Activated CD4-positive, alpha-beta T cell treated with anti-CD3 and anti-CD28 coated beads for 36 hours (primary cell): ENCODE results near the gene PLCL1. TPM values are rescaled to one million over a fixed set of nuclear protein-coding genes. Genes with fewer than 3 reads are reported as not detected.

Experiments
- ATAC-seq: fragments of 200-7000 bp; cut with Tn5 transposase; one replicate; pipeline ENCODE4 v1.10.0; 2021; ENCODE audit warnings: mild to moderate bottlenecking, moderate library complexity
- CTCF ChIA-PET: fragments of 350-600 bp; sonication (Branson Sonifier 250); formaldehyde crosslinking; loops from one replicate; lab custom pipeline; 2021; ENCODE audit warnings: antibody characterized with exemption; lab: Charles Lee
- POLR2A ChIA-PET: fragments of 350-600 bp; sonication (Branson Sonifier 250); formaldehyde crosslinking; loops from one replicate; lab custom pipeline; 2021; ENCODE audit warnings: antibody characterized with exemption, inconsistent platforms; lab: Charles Lee
- DNase-seq: peaks from one replicate; pipeline ENCODE4 v3.0.0-alpha.2; 2020
- H3K27ac Mint-ChIP-seq: one replicate; pipeline ENCODE4 v1.8.0; 2021; ENCODE audit warnings: mixed read lengths
- H3K27me3 Mint-ChIP-seq: one replicate; pipeline ENCODE4 v1.8.0; 2021; ENCODE audit warnings: mixed read lengths
- H3K36me3 Mint-ChIP-seq: one replicate; pipeline ENCODE4 v1.8.0; 2021; ENCODE audit warnings: low read depth, mixed read lengths
- H3K4me1 Mint-ChIP-seq: one replicate; pipeline ENCODE4 v1.8.0; 2021; ENCODE audit warnings: mixed read lengths
- H3K4me3 Mint-ChIP-seq: one replicate; pipeline ENCODE4 v1.8.0; 2021; ENCODE audit warnings: mild to moderate bottlenecking, moderate library complexity, mixed read lengths
- H3K9me3 Mint-ChIP-seq: one replicate; pipeline ENCODE4 v1.8.0; 2021; ENCODE audit warnings: low read depth, mixed read lengths
- intact Hi-C, 2 experiments: fragments of 100-400 bp; cut with DNase I in 1 of 2; cut with micrococcal nuclease in 1 of 2; formaldehyde crosslinking; loops; one replicate each; pipeline versions ENCODE4 v1.14.2 to v1.15.1; 2022 to 2024; cut with DNase I, micrococcal nuclease
- total RNA-seq, 2 experiments: library from RNA; stranded (reverse); gene quantifications; one replicate each; pipeline ENCODE4 v1.2.3, GENCODE V29; 2021

Gene PLCL1
- total RNA-seq, 2 experiments from 2014 or later: 1.6 to 1.7 TPM

GRCh38 chr2:197838036-197838435 lies 33.6 kb downstream of the PLCL1 start:
- peaks cover 59% of the 10 kb centered on the region for H3K4me1 Mint-ChIP-seq
- POLR2A ChIA-PET: interaction anchor here (0.6 to 1.6 kb wide), 9 partner anchors 10 to 209 kb away, joined by 3 to 10 read pairs (median 4); partner anchors contain the start of gene PLCL1

DNA sequence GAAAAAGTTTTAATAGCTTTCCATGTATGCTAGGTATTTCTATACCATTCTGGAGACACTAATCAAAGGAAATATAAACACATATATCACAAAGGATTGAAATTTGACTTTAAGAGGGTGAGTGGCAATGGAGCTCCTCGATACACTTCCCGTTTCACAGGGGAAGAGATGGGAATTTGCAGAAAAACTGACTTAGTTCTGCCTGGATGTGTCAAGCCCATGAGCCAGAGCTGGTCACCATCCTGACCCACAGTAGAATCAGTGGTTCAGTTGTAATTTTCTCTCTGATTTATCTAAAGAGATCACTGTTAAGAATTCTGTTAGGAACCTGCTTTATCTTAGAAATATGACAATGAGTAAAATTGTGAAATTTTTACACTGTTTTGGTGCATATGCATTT lies 34.2 kb downstream of the PLCL1 start:
- ATAC-seq (peak; percentile 6), DNase-seq (no peak)
- Mint-ChIP-seq H3K36me3 (no peaks in the 10 kb centered on the region), H3K27ac (peak overlapping the region; percentile 34), H3K9me3 (no peaks in the 10 kb centered on the region), H3K27me3 (no peaks in the 10 kb centered on the region), H3K4me3 (peak overlapping the region; percentile 53), H3K4me1 (peaks cover 65% of the 10 kb centered on the region)
- CTCF ChIA-PET: interaction anchor here (0.9 to 2.0 kb wide), 24 partner anchors 8 to 458 kb away, joined by 3 to 21 read pairs (median 4); no protein-coding TSS in a partner anchor
- POLR2A ChIA-PET: interaction anchor here (0.6 to 1.6 kb wide), 10 partner anchors 9 to 209 kb away, joined by 3 to 10 read pairs (median 4); partner anchors contain the start of gene PLCL1
- intact Hi-C loops: loop anchor here (1.0 to 5.0 kb wide), 10 partner anchors 9 to 207 kb away; partner anchors contain the start of gene PLCL1 (in 2 of the 2)

More at GRCh38 chr2:197838036-197838435, 33.6 kb downstream of the PLCL1 start:
- intact Hi-C loops: loop anchor here (1.0 to 5.0 kb wide), 10 partner anchors 9 to 207 kb away; partner anchors contain the start of gene PLCL1 (in 2 of the 2)
- Mint-ChIP-seq H3K4me3 (peak overlapping the region; percentile 53), H3K27me3 (no peaks in the 10 kb centered on the region), H3K27ac (peak overlapping the region; percentile 59), H3K36me3 (no peaks in the 10 kb centered on the region), H3K9me3 (peaks cover 2% of the 10 kb centered on the region)
- peak; percentile 98 for ATAC-seq
- CTCF ChIA-PET: interaction anchor here (0.9 to 2.0 kb wide), 26 partner anchors 9 to 459 kb away, joined by 3 to 21 read pairs (median 4); no protein-coding TSS in a partner anchor
- peak; percentile 51 for DNase-seq

- H3K4me3 Mint-ChIP-seq: peak overlapping the region; percentile 18
- H3K27ac Mint-ChIP-seq: no peak overlapping the region
- H3K36me3 Mint-ChIP-seq: no peaks in the 10 kb centered on the region
- intact Hi-C loops: loop anchor here (2.0 to 5.0 kb wide), 7 partner anchors 25 to 169 kb away; partner anchors contain the start of gene PLCL1 (in 2 of the 2)
- ATAC-seq (no peak), DNase-seq (no peak)
- ChIA-PET POLR2A (interaction anchor here (1.2 kb wide), 2 partner anchors 24 to 206 kb away, joined by 3 read pairs; no protein-coding TSS in a partner anchor), CTCF (interaction anchor here (0.7 to 1.9 kb wide), 6 partner anchors 12 to 458 kb away, joined by 3 to 10 read pairs (median 4); no protein-coding TSS in a partner anchor)
- H3K27me3 Mint-ChIP-seq: no peaks in the 10 kb centered on the region
- peaks cover 69% of the 10 kb centered on the region for H3K4me1 Mint-ChIP-seq
- no peaks in the 10 kb centered on the region for H3K9me3 Mint-ChIP-seq
These were observed 34.9 kb downstream of the PLCL1 start for GRCh38 chr2:197839327-197839726.

GRCh38 chr2:197839856-197840255 lies 35.5 kb downstream of the PLCL1 start:
- H3K36me3 Mint-ChIP-seq: no peaks in the 10 kb centered on the region
- CTCF ChIA-PET: interaction anchor here (0.7 to 1.9 kb wide), 8 partner anchors 11 to 457 kb away, joined by 3 to 4 read pairs (median 4); no protein-coding TSS in a partner anchor
- DNase-seq: no peak
- H3K9me3 Mint-ChIP-seq: no peaks in the 10 kb centered on the region
- H3K4me3 Mint-ChIP-seq: no peak overlapping the region
- no peak overlapping the region for H3K27ac Mint-ChIP-seq
- POLR2A ChIA-PET: interaction anchor here (1.2 kb wide), 2 partner anchors 25 to 205 kb away, joined by 3 read pairs; no protein-coding TSS in a partner anchor
- intact Hi-C loops: loop anchor here (2.0 to 5.0 kb wide), 7 partner anchors 25 to 169 kb away; partner anchors contain the start of gene PLCL1 (in 2 of the 2)
- peaks cover 70% of the 10 kb centered on the region for H3K4me1 Mint-ChIP-seq
- H3K27me3 Mint-ChIP-seq: no peaks in the 10 kb centered on the region
- ATAC-seq: no peak

GRCh38 chr2:197846128-197846527 lies 41.7 kb downstream of the PLCL1 start:
- no peak overlapping the region for H3K27ac Mint-ChIP-seq
- POLR2A ChIA-PET: interaction anchor here (0.6 kb wide), 1 partner anchor 23 kb away, joined by 4 read pairs; no protein-coding TSS in a partner anchor

GRCh38 chr2:197846777-197847176 lies 42.4 kb downstream of the PLCL1 start:
- ATAC-seq (no peak), DNase-seq (no peak)
- Mint-ChIP-seq H3K36me3 (no peaks in the 10 kb centered on the region), H3K27ac (peak overlapping the region; percentile 3), H3K27me3 (no peaks in the 10 kb centered on the region), H3K4me1 (peaks cover 90% of the 10 kb centered on the region), H3K9me3 (no peaks in the 10 kb centered on the region), H3K4me3 (no peak overlapping the region)
- intact Hi-C loops: loop anchor here (1.0 to 2.0 kb wide), 2 partner anchors 8 to 42 kb away; partner anchors contain the start of gene PLCL1 (in 1 of the 2)
- ChIA-PET CTCF (interaction anchor here (0.6 to 1.3 kb wide), 9 partner anchors 9 to 108 kb away, joined by 3 to 5 read pairs (median 4); no protein-coding TSS in a partner anchor), POLR2A (interaction anchor here (0.6 kb wide), 1 partner anchor 41 kb away, joined by 3 read pairs; no protein-coding TSS in a partner anchor)

More at GRCh38 chr2:197846128-197846527, 41.7 kb downstream of the PLCL1 start:
- intact Hi-C loops: loop anchor here in 1 of 2 experiments (2.0 kb wide), 1 partner anchor 41 kb away; the partner anchor contains the start of gene PLCL1
- DNase-seq (no peak), ATAC-seq (no peak)
- H3K4me3 Mint-ChIP-seq: no peak overlapping the region
- CTCF ChIA-PET: interaction anchor here (0.7 to 1.2 kb wide), 3 partner anchors 8 to 42 kb away, joined by 3 to 5 read pairs (median 3); no protein-coding TSS in a partner anchor
- H3K4me1 Mint-ChIP-seq: peaks cover 90% of the 10 kb centered on the region
- H3K9me3 Mint-ChIP-seq: no peaks in the 10 kb centered on the region
- no peaks in the 10 kb centered on the region for H3K36me3 Mint-ChIP-seq
- H3K27me3 Mint-ChIP-seq: no peaks in the 10 kb centered on the region

DNA sequence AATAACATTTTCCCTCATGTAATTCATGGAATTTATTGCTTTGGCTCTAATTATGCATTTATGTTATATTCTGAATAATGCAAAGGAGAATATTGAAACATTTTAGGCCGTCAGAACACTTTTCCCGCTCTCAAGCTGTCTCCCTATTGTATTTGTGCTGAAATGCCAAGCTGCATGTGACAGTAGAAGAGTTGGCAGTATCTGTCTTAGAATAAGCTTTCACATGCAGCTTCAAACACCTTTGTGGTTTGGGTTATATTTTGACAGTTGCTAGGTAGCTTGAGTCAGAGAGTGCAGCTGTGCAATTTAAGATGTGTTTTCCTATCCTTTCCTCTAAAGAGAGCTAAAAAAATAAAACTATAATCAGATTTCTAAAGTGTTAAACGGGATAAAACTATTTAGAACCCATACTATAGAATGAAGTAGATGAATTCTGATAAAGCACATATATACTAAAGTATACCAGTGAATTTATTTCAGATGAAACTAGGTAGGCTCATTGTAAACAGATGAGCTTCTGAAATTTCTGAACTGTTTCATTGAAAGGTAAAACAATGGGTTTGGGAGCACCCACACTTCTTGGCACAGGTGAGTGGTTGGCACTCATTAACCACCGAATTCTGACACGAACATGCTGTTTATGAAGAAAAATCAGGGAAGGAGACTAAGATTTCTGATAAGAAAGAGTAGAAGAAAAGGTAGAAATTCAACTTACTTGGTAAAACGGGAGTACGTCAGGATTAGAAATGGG lies 43.4 kb downstream of the PLCL1 start:
- intact Hi-C loops: loop anchor here (1.0 to 2.0 kb wide), 3 partner anchors 10 to 43 kb away; partner anchors contain the start of gene PLCL1 (in 1 of the 2)
- Mint-ChIP-seq H3K4me1 (peaks cover 87% of the 10 kb centered on the region), H3K27me3 (no peaks in the 10 kb centered on the region), H3K36me3 (no peaks in the 10 kb centered on the region), H3K27ac (peak overlapping the region; percentile 81), H3K4me3 (peak overlapping the region; percentile 32), H3K9me3 (no peaks in the 10 kb centered on the region)
- DNase-seq (peak; percentile 21), ATAC-seq (peak; percentile 92)
- CTCF ChIA-PET: interaction anchor here (0.5 to 1.5 kb wide), 14 partner anchors 10 to 276 kb away, joined by 3 to 9 read pairs (median 4); partner anchors contain the start of gene PLCL1
- POLR2A ChIA-PET: interaction anchor here (0.5 to 1.3 kb wide), 3 partner anchors 10 to 102 kb away, joined by 3 to 10 read pairs (median 3); no protein-coding TSS in a partner anchor

DNA sequence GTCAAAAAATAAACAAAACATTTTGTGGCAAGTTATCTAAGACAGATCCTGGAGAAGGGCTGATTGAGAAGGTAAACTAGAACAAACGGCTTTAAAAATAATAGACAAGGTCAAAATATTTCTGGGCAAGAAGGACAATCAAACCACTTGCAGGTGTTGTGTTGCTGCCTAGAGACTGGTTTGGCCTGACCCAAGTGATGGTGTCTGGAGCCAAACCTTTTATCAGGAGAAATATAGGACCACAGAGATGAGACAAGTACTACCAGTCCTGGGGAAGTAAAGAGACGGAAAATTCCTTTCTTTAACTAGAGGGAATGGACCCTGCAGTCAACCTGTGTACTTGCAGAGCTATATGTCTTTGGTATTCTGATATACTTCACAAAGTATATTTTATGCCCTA lies 44.2 kb downstream of the PLCL1 start:
- peak overlapping the region; percentile 32 for H3K4me3 Mint-ChIP-seq
- intact Hi-C loops: loop anchor here in 1 of 2 experiments (2.0 kb wide), 1 partner anchor 20 kb away; no protein-coding TSS in a partner anchor
- no peaks in the 10 kb centered on the region for H3K27me3 Mint-ChIP-seq
- peaks cover 85% of the 10 kb centered on the region for H3K4me1 Mint-ChIP-seq
- ATAC-seq: no peak
- no peaks in the 10 kb centered on the region for H3K9me3 Mint-ChIP-seq
- no peaks in the 10 kb centered on the region for H3K36me3 Mint-ChIP-seq
- ChIA-PET CTCF (interaction anchor here (0.6 to 1.8 kb wide), 8 partner anchors 9 to 110 kb away, joined by 3 to 9 read pairs (median 4); partner anchors contain the start of gene PLCL1), POLR2A (interaction anchor here (0.9 to 1.3 kb wide), 2 partner anchors 10 kb away, joined by 3 to 10 read pairs; no protein-coding TSS in a partner anchor)
- peak overlapping the region; percentile 81 for H3K27ac Mint-ChIP-seq
- no peak for DNase-seq

- intact Hi-C loops: loop anchor here (1.0 to 5.0 kb wide), 2 partner anchors 201 to 276 kb away; no protein-coding TSS in a partner anchor
- Mint-ChIP-seq H3K27ac (no peak overlapping the region), H3K4me1 (peaks cover 85% of the 10 kb centered on the region), H3K9me3 (no peaks in the 10 kb centered on the region), H3K4me3 (no peak overlapping the region), H3K36me3 (no peaks in the 10 kb centered on the region), H3K27me3 (no peaks in the 10 kb centered on the region)
- ChIA-PET CTCF (interaction anchor here (0.7 to 1.9 kb wide), 15 partner anchors 8 to 446 kb away, joined by 3 to 9 read pairs (median 3); partner anchors contain the start of gene PLCL1), POLR2A (interaction anchor here (1.3 kb wide), 1 partner anchor 19 kb away, joined by 3 read pairs; no protein-coding TSS in a partner anchor)
- no peak for DNase-seq
- no peak for ATAC-seq
These were observed 46.6 kb downstream of the PLCL1 start for GRCh38 chr2:197850882-197851450.

DNA sequence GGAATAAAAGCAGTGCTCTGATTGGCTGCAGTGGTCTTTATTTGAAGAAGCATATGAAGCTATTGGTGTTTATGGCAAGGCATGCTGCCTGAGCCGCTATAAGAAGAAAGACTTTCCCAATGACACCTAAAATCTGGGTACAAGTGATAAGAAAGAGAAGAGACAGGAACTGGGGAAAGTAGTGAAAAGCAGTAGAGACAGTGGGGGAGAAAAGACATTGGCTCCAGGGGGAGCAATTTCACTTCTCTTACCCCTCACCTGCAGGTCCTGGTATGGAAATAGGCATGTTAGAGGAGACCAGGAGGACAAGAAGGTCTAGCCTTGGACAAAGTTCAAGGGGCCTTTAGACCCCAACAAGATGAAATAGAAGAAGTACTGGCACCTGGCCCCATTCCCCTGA lies 47.1 kb downstream of the PLCL1 start:
- H3K4me1 Mint-ChIP-seq: peaks cover 84% of the 10 kb centered on the region
- DNase-seq: no peak

More for the DNA sequence above, 47.1 kb downstream of the PLCL1 start:
- intact Hi-C loops: loop anchor here (1.0 to 5.0 kb wide), 2 partner anchors 201 to 276 kb away; no protein-coding TSS in a partner anchor
- H3K27me3 Mint-ChIP-seq: no peaks in the 10 kb centered on the region
- H3K36me3 Mint-ChIP-seq: no peaks in the 10 kb centered on the region
- no peak for ATAC-seq
- ChIA-PET POLR2A (interaction anchor here (1.3 kb wide), 1 partner anchor 18 kb away, joined by 3 read pairs; no protein-coding TSS in a partner anchor), CTCF (interaction anchor here (0.7 to 1.9 kb wide), 15 partner anchors 9 to 277 kb away, joined by 3 to 9 read pairs (median 3); partner anchors contain the start of gene PLCL1)
- no peak overlapping the region for H3K4me3 Mint-ChIP-seq
- no peaks in the 10 kb centered on the region for H3K9me3 Mint-ChIP-seq
- H3K27ac Mint-ChIP-seq: no peak overlapping the region
